OCI-LY3 (cell line): ENCODE data around the gene EPHA10.
A peak's percentile ranks its signal among the peaks of the same experiment; 100 is the strongest.

Experiments
- H2AFZ ChIP-seq: fragments of 200-600, 300-600 bp; shearing (Covaris generic); 2 replicates; pipeline ENCODE4 v1.6.0; 2014; ENCODE audit warnings: antibody characterized with exemption, low read depth, low read length
- H3K27ac ChIP-seq: fragments of 200-600, 300-600 bp; sonication (generic); 2 replicates; pipeline ENCODE4 v1.5.1; 2014; ENCODE audit warnings: mild to moderate bottlenecking, low read length, moderate library complexity, mixed read lengths
- H3K27me3 ChIP-seq: fragments of 200-600, 300-600 bp; sonication (generic); 2 replicates; pipeline ENCODE4 v1.6.1; 2014; ENCODE audit warnings: low read depth, low read length, mixed read lengths
- H3K36me3 ChIP-seq: fragments of 200-600, 300-600 bp; sonication (generic); replicated peaks from 2 replicates; pipeline ENCODE3; 2014; ENCODE audit warnings: low read depth, low read length, mixed read lengths
- H3K4me1 ChIP-seq: fragments of 300-600, 200-600 bp; sonication (generic); 2 replicates; pipeline ENCODE4 v1.6.1; 2014; ENCODE audit warnings: low read length, mixed read lengths
- H3K4me2 ChIP-seq: fragments of 200-600, 300-600 bp; sonication (generic); 2 replicates; pipeline ENCODE4 v1.6.1; 2014; ENCODE audit warnings: low read length, mixed read lengths
- H3K4me3 ChIP-seq: fragments of 300-600, 200-600 bp; sonication (generic); 2 replicates; pipeline ENCODE4 v1.5.1; 2014; ENCODE audit warnings: antibody characterized with exemption, mild to moderate bottlenecking, low read length, moderate library complexity
- H3K79me2 ChIP-seq: fragments of 300-600, 200-600 bp; shearing (Covaris generic); 2 replicates; pipeline ENCODE4 v1.6.1; 2014; ENCODE audit warnings: mild to moderate bottlenecking, low read length, mixed read lengths
- H3K9ac ChIP-seq: fragments of 300-600, 200-600 bp; shearing (Covaris generic); 2 replicates; pipeline ENCODE4 v1.6.0; 2014; ENCODE audit warnings: mild to moderate bottlenecking, low read length, moderate library complexity
- H3K9me3 ChIP-seq: fragments of 200-600, 300-600 bp; shearing (Covaris generic); 2 replicates; pipeline ENCODE4 v1.6.1; 2014; ENCODE audit warnings: low read length, mixed read lengths; ENCODE audit not compliant: insufficient read depth
- H4K20me1 ChIP-seq: fragments of 200-600, 300-600 bp; sonication (generic); 2 replicates; pipeline ENCODE4 v1.6.1; 2016; ENCODE audit warnings: low read length, mixed read lengths; ENCODE audit not compliant: insufficient read depth
- CTCF ChIP-seq: fragments of 200-600, 300-600 bp; sonication (generic); IDR thresholded peaks from 2 replicates; pipeline ENCODE4 v1.5.1; 2014; ENCODE audit warnings: antibody characterized with exemption, low read length, low read depth
- EZH2phosphoT487 ChIP-seq: fragments of 200-600 bp; shearing (Covaris generic); IDR thresholded peaks from 2 replicates; pipeline ENCODE4 v1.6.1; 2018; ENCODE audit warnings: antibody characterized with exemption, mixed run types, low read depth

EPHA10 gene

GRCh38 chr1:37809942-37810341, 45.0 kb upstream of the EPHA10 start:
- peaks cover 36% of the 10 kb centered on the region for H3K79me2 ChIP-seq
- H3K27me3 ChIP-seq, result no peaks in the 10 kb centered on the region
- peaks cover 12% of the 10 kb centered on the region for H3K36me3 ChIP-seq
- H2AFZ ChIP-seq, result no peak overlapping the region
- peaks cover 9% of the 10 kb centered on the region for H4K20me1 ChIP-seq
- TF ChIP-seq EZH2phosphoT487 (no peak), CTCF (no peak)
- no peaks in the 10 kb centered on the region for H3K9me3 ChIP-seq
- no peak overlapping the region for H3K4me3 ChIP-seq
- H3K27ac ChIP-seq, result no peak overlapping the region
- peaks cover 13% of the 10 kb centered on the region for H3K4me1 ChIP-seq
- no peak overlapping the region for H3K4me2 ChIP-seq
- H3K9ac ChIP-seq, result no peak overlapping the region

- Histone ChIP-seq H3K4me1 (peaks cover 13% of the 10 kb centered on the region), H3K4me2 (peak overlapping the region; percentile 80), H3K79me2 (peaks cover 36% of the 10 kb centered on the region), H3K9ac (peak overlapping the region; percentile 90), H3K27ac (peak overlapping the region; percentile 23; the same call in 1 of the 2 replicates), H2AFZ (no peak overlapping the region), H3K4me3 (peak overlapping the region; percentile 100), H3K36me3 (peaks cover 22% of the 10 kb centered on the region), H3K9me3 (no peaks in the 10 kb centered on the region), H4K20me1 (peaks cover 9% of the 10 kb centered on the region), H3K27me3 (no peaks in the 10 kb centered on the region)
- no peak for TF ChIP-seq EZH2phosphoT487
- TF ChIP-seq CTCF, result no peak
Measured at GRCh38 chr1:37808369-37809319, 43.7 kb upstream of the EPHA10 start.

- Histone ChIP-seq H3K4me3 (peak within 1 kb of the TSS; percentile 100), H3K79me2 (peaks cover 36% of the 10 kb centered on the region), H3K4me1 (peaks cover 13% of the 10 kb centered on the region), H3K27ac (peak within 1 kb of the TSS; percentile 37), H3K36me3 (peaks cover 24% of the 10 kb centered on the region), H3K9ac (peak within 1 kb of the TSS; percentile 90), H3K4me2 (peak within 1 kb of the TSS; percentile 96), H4K20me1 (peaks cover 9% of the 10 kb centered on the region), H2AFZ (no peak within 1 kb of the TSS), H3K27me3 (no peaks in the 10 kb centered on the region), H3K9me3 (no peaks in the 10 kb centered on the region)
- TF ChIP-seq CTCF, result no peak
- no peak for TF ChIP-seq EZH2phosphoT487
Measured at GRCh38 chr1:37807555-37808368, 42.8 kb upstream of the EPHA10 start, which contains the start of the genes C1orf122 and YRDC. C1orf122 (plus strand) TSS chr1:37807790; CDS start chr1:37808405, 615 bp downstream. YRDC (minus strand) TSS chr1:37808208; CDS start chr1:37808180, 28 bp downstream.

GRCh38 chr1:37807220-37807554, 42.3 kb upstream of the EPHA10 start:
- peak overlapping the region; percentile 37; the same call in 1 of the 2 replicates for H3K27ac ChIP-seq
- no peak overlapping the region for H2AFZ ChIP-seq
- H3K79me2 ChIP-seq, result peaks cover 36% of the 10 kb centered on the region
- H3K4me3 ChIP-seq, result peak overlapping the region; percentile 100
- no peaks in the 10 kb centered on the region for H3K27me3 ChIP-seq
- H3K36me3 ChIP-seq, result peaks cover 29% of the 10 kb centered on the region
- TF ChIP-seq EZH2phosphoT487 (no peak), CTCF (no peak)
- H3K9me3 ChIP-seq, result no peaks in the 10 kb centered on the region
- peak overlapping the region; percentile 96 for H3K4me2 ChIP-seq
- H3K4me1 ChIP-seq, result peaks cover 13% of the 10 kb centered on the region
- H3K9ac ChIP-seq, result peak overlapping the region; percentile 90
- peaks cover 9% of the 10 kb centered on the region for H4K20me1 ChIP-seq
